A549 (cell line): ENCODE measurements around the gene CRADD. TPM values are rescaled to one million over a fixed set of nuclear protein-coding genes. Genes with fewer than 3 reads are reported as not detected.
A peak's percentile ranks its signal among the peaks of the same experiment; 100 is the strongest.

Experiments
- ATAC-seq, 2 experiments: fragments of 200-7000 bp in 1 of 2; fragments of >200 bp in 1 of 2; cut with Nextera tagmentation in 1 of 2; cut with Tn5 transposase in 1 of 2; 3 replicates each; pipeline versions ENCODE4 v1.8.0 to v1.9.1; 2018 to 2020; ENCODE audit warnings: mild to moderate bottlenecking in 1 of 2, moderate library complexity in 1 of 2
- CTCF ChIA-PET: fragments of 300-600 bp; sonication (Branson Sonifier 250); formaldehyde crosslinking; extraction: SDS; loops from one replicate; lab custom pipeline; 2021; ENCODE audit warnings: antibody characterized with exemption, inconsistent platforms; lab: Yijun Ruan, JAX
- POLR2A ChIA-PET: fragments of 350-600 bp; formaldehyde crosslinking; extraction: SDS; loops from one replicate; lab custom pipeline; 2021; ENCODE audit warnings: antibody characterized with exemption, inconsistent platforms; lab: Yijun Ruan, JAX
- DNase-seq, 2 experiments: peaks; one replicate each; pipeline versions ENCODE4 v3.0.0 to v3.0.0-alpha.2; 2011 to 2016; ENCODE audit warnings: low read depth in 1 of 2, low spot score in 1 of 2
- FAIRE-seq: peaks from 2 replicates; lab custom pipeline; 2011; peaks lifted over from hg19 to GRCh38; lab: Jason Lieb, UNC
- H3K27ac ChIP-seq, 2 experiments: fragments of >200 bp; sonication (Bioruptor Twin); formaldehyde crosslinking; 3 replicates each; pipeline ENCODE4 v1.5.1; 2016 to 2017
- H3K4me1 ChIP-seq: fragments of >200 bp; sonication (Bioruptor Twin); formaldehyde crosslinking; 3 replicates; pipeline ENCODE4 v1.6.1; 2016
- H3K4me2 ChIP-seq: fragments of >200 bp; sonication (Bioruptor Twin); formaldehyde crosslinking; 3 replicates; pipeline ENCODE4 v1.6.1; 2016
- H3K4me3 ChIP-seq: fragments of >200 bp; sonication (Bioruptor Twin); formaldehyde crosslinking; 3 replicates; pipeline ENCODE4 v1.5.1; 2016
- H3K9me3 ChIP-seq: fragments of >200 bp; sonication (Bioruptor Twin); formaldehyde crosslinking; 3 replicates; pipeline ENCODE4 v1.6.1; 2016
- BCL3 ChIP-seq: fragments of >200 bp; sonication (Bioruptor Twin); formaldehyde crosslinking; IDR thresholded peaks from 3 replicates; pipeline ENCODE4 v1.6.1; 2016
- CBX2 ChIP-seq: fragments of 200-600 bp; sonication (generic); IDR thresholded peaks from 2 replicates; pipeline ENCODE4 v1.6.1; 2016; ENCODE audit warnings: low read depth, mild to moderate bottlenecking, borderline replicate concordance
- CEBPB ChIP-seq, 2 experiments: fragments of >200 bp in 1 of 2; sonication (Bioruptor Twin) in 1 of 2; formaldehyde crosslinking in 1 of 2; IDR thresholded peaks; 2 replicates each; pipeline ENCODE4 v1.6.1; 2012 to 2016
- EHMT2 ChIP-seq: fragments of 200-600 bp; sonication (generic); IDR thresholded peaks from 2 replicates; pipeline ENCODE4 v1.6.1; 2016; ENCODE audit warnings: antibody characterized with exemption, low read depth, mild to moderate bottlenecking, moderate library complexity
- ELK1 ChIP-seq: fragments of 150-350 bp; IDR thresholded peaks from 2 replicates; pipeline ENCODE4 v1.6.1; 2014; ENCODE audit warnings: low read depth, mild to moderate bottlenecking, low read length
- EP300 ChIP-seq, 2 experiments: fragments of >200 bp; sonication (Bioruptor Twin); formaldehyde crosslinking; IDR thresholded peaks; 2 replicates in 1 of 2; 3 replicates in 1 of 2; pipeline ENCODE4 v1.6.1; 2016 to 2017
- ESRRA ChIP-seq: fragments of 150-350 bp; IDR thresholded peaks from 2 replicates; pipeline ENCODE4 v1.6.1; 2014; ENCODE audit warnings: mild to moderate bottlenecking, low read length, borderline replicate concordance
- FOSL2 ChIP-seq, 2 experiments: fragments of 450-650 bp in 1 of 2; fragments of >200 bp in 1 of 2; sonication (Bioruptor Twin) in 1 of 2; formaldehyde crosslinking; IDR thresholded peaks; 2 replicates each; pipeline versions ENCODE4 v1.5.0 to v1.6.1; 2016 to 2020; ENCODE audit warnings: mild to moderate bottlenecking in 1 of 2, moderate library complexity in 1 of 2
- GATA3 ChIP-seq: IDR thresholded peaks from 2 replicates; pipeline ENCODE4 v1.6.1; 2012; ENCODE audit warnings: borderline replicate concordance
- HOXB13 ChIP-seq: fragments of 250-450 bp; sonication (Bioruptor Pico); IDR thresholded peaks from 2 replicates; pipeline ENCODE4 v1.5.0; 2020; ENCODE audit warnings: low read depth, mild to moderate bottlenecking, moderate library complexity
- KDM1A ChIP-seq: fragments of 200-600 bp; sonication (generic); IDR thresholded peaks from 2 replicates; pipeline ENCODE4 v1.6.1; 2016; ENCODE audit warnings: low read depth, mild to moderate bottlenecking
- MAX ChIP-seq: IDR thresholded peaks from 2 replicates; pipeline ENCODE4 v1.6.1; 2012
- NFE2L2 ChIP-seq: fragments of 150-350 bp; conservative IDR thresholded peaks from 2 replicates; pipeline ENCODE4 v1.6.1; 2014; ENCODE audit warnings: low read length
- PBX3 ChIP-seq: IDR thresholded peaks from 2 replicates; pipeline ENCODE4 v1.6.1; 2012
- POLR2AphosphoS2 ChIP-seq: conservative IDR thresholded peaks from 2 replicates; pipeline ENCODE4 v1.6.1; 2012; ENCODE audit warnings: low read length, improper control_type of control experiment, inconsistent platforms
- RARB ChIP-seq: fragments of 250-450 bp; sonication (Bioruptor Pico); IDR thresholded peaks from 2 replicates; pipeline ENCODE4 v1.8.0; 2021; ENCODE audit warnings: mild to moderate bottlenecking, moderate library complexity
- RCOR1 ChIP-seq: fragments of 150-350 bp; IDR thresholded peaks from 2 replicates; pipeline ENCODE4 v1.6.1; 2014; ENCODE audit warnings: antibody characterized with exemption, low read length, low read depth
- RFX5 ChIP-seq: fragments of 450-650 bp; IDR thresholded peaks from 2 replicates; pipeline ENCODE4 v1.7.1; 2014; ENCODE audit warnings: antibody characterized with exemption, mild to moderate bottlenecking, moderate library complexity
- SREBF2 ChIP-seq: fragments of 450-650 bp; IDR thresholded peaks from 2 replicates; pipeline ENCODE4 v1.6.1; 2014; ENCODE audit warnings: mild to moderate bottlenecking, moderate library complexity
- TFCP2L1 ChIP-seq: fragments of 250-450 bp; sonication (Bioruptor Pico); IDR thresholded peaks from 2 replicates; pipeline ENCODE4 v1.5.0; 2021; ENCODE audit warnings: mild to moderate bottlenecking
- USF2 ChIP-seq: fragments of 450-650 bp; IDR thresholded peaks from 2 replicates; pipeline ENCODE4 v1.6.1; 2014; ENCODE audit warnings: antibody characterized with exemption
- ZSCAN20 ChIP-seq: fragments of 250-450 bp; sonication (Bioruptor Pico); IDR thresholded peaks from 2 replicates; pipeline ENCODE4 v1.8.0; 2022; ENCODE audit warnings: mild to moderate bottlenecking, moderate library complexity
- WGBS: methylation state at CpG from one replicate; pipeline ENCODE4 v1.1.6; 2017; ENCODE audit errors: missing lambda C conversion rate; 5-methylcytosine and 5-hydroxymethylcytosine counted together
- polyA plus RNA-seq, 4 experiments: library from polyadenylated mRNA; depleted of rRNA in 3 of 4; stranded (reverse); fragments of >200 nt; fragmentation: RNase III in 1 of 4; extraction: RNeasy Plus Mini Kit Qiagen cat#74134 plus additional on column Dnase treatment in 1 of 4; gene quantifications; 2 replicates in 3 of 4; 3 replicates in 1 of 4; pipeline ENCODE4 v1.2.3, GENCODE V29; 2011 to 2017

Gene CRADD
- polyA plus RNA-seq, 2 of the 4 experiments (the other 2 are of a cell fraction): 13.2 to 23.0 TPM

- Histone ChIP-seq H3K4me1 (peaks cover 16% of the 10 kb centered on the region; the same call in 2 of the 3 replicates), H3K4me3 (no peak overlapping the region), H3K4me2 (peak overlapping the region; percentile 3; the same call in 1 of the 3 replicates), H3K27ac (no peak overlapping the region), H3K9me3 (peaks cover 14% of the 10 kb centered on the region)
- CTCF ChIA-PET: interaction anchor here (0.8 to 1.2 kb wide), 2 partner anchors 13 to 388 kb away, joined by 3 read pairs; no protein-coding TSS in a partner anchor
- ATAC-seq (peak in 1 of 2 experiments; percentile 80; a peak in 4 of 6 replicates), FAIRE-seq (no peak), DNase-seq (peak in 1 of 2 experiments; percentile 35)
- no peak for TF ChIP-seq FOSL2 (IDR thresholded peaks at IDR 0.05)
- TF ChIP-seq FOSL2 (CRISPR knock-in tag; IDR thresholded peaks at IDR 0.05): peak; percentile 13; the same call in 1 of the 2 replicates
- TF ChIP-seq ESRRA: no peak
- 85% methylated on average over 5 of the region's 5 CpGs for WGBS
- POLR2A ChIA-PET: no interaction called here
These were observed 37.2 kb downstream of the CRADD start for GRCh38 chr12:93714382-93714781.

GRCh38 chr12:93719710-93720109 is 42.5 kb downstream of the CRADD start:
- FAIRE-seq (no peak), DNase-seq (no peak), ATAC-seq (no peak)
- H3K4me1 ChIP-seq: peaks cover 1% of the 10 kb centered on the region; the same call in 1 of the 3 replicates
- peaks cover 13% of the 10 kb centered on the region; the same call in 2 of the 3 replicates for H3K9me3 ChIP-seq
- TF ChIP-seq ESRRA (no peak), MAX (no peak), GATA3 (no peak), POLR2AphosphoS2 (no peak), NFE2L2 (no peak), CBX2 (no peak)
- CTCF ChIA-PET: no interaction called here
- POLR2A ChIA-PET: no interaction called here
- no peak overlapping the region for H3K4me3 ChIP-seq
- 30% methylated on average over 1 of the region's 1 CpG for WGBS
- H3K27ac ChIP-seq: no peak overlapping the region
- no peak overlapping the region for H3K4me2 ChIP-seq

- WGBS: 60% methylated on average over 2 of the region's 2 CpGs
- DNase-seq: no peak
- ChIA-PET POLR2A (no interaction called here), CTCF (no interaction called here)
- Histone ChIP-seq H3K4me1 (no peaks in the 10 kb centered on the region), H3K4me3 (no peak overlapping the region), H3K27ac (no peak overlapping the region), H3K9me3 (peaks cover 13% of the 10 kb centered on the region; the same call in 2 of the 3 replicates), H3K4me2 (no peak overlapping the region)
- no peak for ATAC-seq
- no peak for FAIRE-seq
- TF ChIP-seq HOXB13 (CRISPR knock-in tag) (no peak), ELK1 (no peak), PBX3 (no peak), EHMT2 (no peak), CBX2 (no peak), RFX5 (no peak), RCOR1 (no peak), USF2 (no peak), RARB (CRISPR knock-in tag) (no peak), EP300 (IDR thresholded peaks at IDR 0.05) (no peak), ZSCAN20 (CRISPR knock-in tag) (no peak), KDM1A (no peak), NFE2L2 (no peak), TFCP2L1 (CRISPR knock-in tag) (no peak), CEBPB (IDR thresholded peaks at IDR 0.05) (no peak), SREBF2 (no peak), BCL3 (no peak)
These were observed 43.4 kb downstream of the CRADD start for GRCh38 chr12:93720559-93720958.
